Uterus (tissue), 2 donors: Measurements from ENCODE around the gene GTF3C5.

Experiments
- CTCF ChIP-seq, 4 experiments: fragments of 200-600 bp in 2 of 4; fragments of 450-650 bp in 2 of 4; sonication (generic) in 2 of 4; IDR thresholded peaks; one replicate each; pipeline ENCODE4 v1.5.1; 2016 to 2019; ENCODE audit warnings: antibody characterized with exemption in 4 of 4, mild to moderate bottlenecking in 2 of 4, moderate library complexity in 1 of 4
- POLR2A ChIP-seq, 2 donors: fragments of 450-650 bp; IDR thresholded peaks; one replicate each; pipeline ENCODE4 v1.6.1; 2016; ENCODE audit warnings: antibody characterized with exemption in 2 of 2, mild to moderate bottlenecking in 1 of 2, moderate library complexity in 1 of 2

GRCh38 chr9:132995121-132995420 lies 35.7 kb upstream of the GTF3C5 start:
- TF ChIP-seq CTCF (IDR thresholded peaks at IDR 0.05) (no peak), POLR2A (IDR thresholded peaks at IDR 0.05) (no peak)
